Fibroblast of pulmonary artery (primary cell): ENCODE measurements around the gene SLC25A26.
"Not testable (repeated sequence)": the region's sequence is repeated elsewhere in the genome, so short reads cannot be mapped to it uniquely, and the experiment has no call there.

Experiments
- DNase-seq: peaks from one replicate; pipeline ENCODE4 v3.0.0-alpha.2; 2010; ENCODE audit warnings: low read depth
- H3K4me3 ChIP-seq: replicated peaks from 2 replicates; pipeline ENCODE4 v1.5.1; 2011; ENCODE audit warnings: low read depth, mild to moderate bottlenecking, control low read depth, low read length, moderate library complexity
- CTCF ChIP-seq: IDR thresholded peaks from 2 replicates; pipeline ENCODE4 v1.5.1; 2011; ENCODE audit warnings: mild to moderate bottlenecking, control low read depth, low read length, inconsistent platforms; ENCODE audit errors: missing control alignments

SLC25A26 gene

GRCh38 chr3:66418475-66418931 is 197.7 kb downstream of the SLC25A26 start:
- no peak for TF ChIP-seq CTCF
- no peak for DNase-seq
- H3K4me3 ChIP-seq = no peak overlapping the region

GRCh38 chr3:66419036-66419435 is 198.2 kb downstream of the SLC25A26 start:
- no peak overlapping the region for H3K4me3 ChIP-seq
- no peak for DNase-seq
- TF ChIP-seq CTCF = no peak

DNA sequence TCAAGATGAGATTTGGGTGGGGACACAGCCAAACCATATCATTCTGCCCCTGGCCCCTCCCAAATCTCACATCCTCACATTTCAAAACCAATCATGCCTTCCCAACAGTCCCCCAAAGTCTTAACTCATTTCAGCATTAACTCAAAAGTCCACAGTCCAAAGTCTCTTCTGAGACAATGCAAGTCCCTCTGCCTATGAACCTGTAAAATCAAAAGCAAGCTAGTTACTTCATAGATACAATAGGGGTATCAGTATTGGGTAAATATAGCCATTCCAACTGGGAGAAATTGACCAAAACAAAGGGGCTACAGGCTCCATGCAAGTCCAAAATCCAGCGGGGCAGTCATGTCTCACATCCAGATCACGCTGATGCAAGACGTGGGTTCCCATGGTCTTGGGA is 200.3 kb downstream of the SLC25A26 start:
- H3K4me3 ChIP-seq, DNase-seq: not testable (repeated sequence)

DNA sequence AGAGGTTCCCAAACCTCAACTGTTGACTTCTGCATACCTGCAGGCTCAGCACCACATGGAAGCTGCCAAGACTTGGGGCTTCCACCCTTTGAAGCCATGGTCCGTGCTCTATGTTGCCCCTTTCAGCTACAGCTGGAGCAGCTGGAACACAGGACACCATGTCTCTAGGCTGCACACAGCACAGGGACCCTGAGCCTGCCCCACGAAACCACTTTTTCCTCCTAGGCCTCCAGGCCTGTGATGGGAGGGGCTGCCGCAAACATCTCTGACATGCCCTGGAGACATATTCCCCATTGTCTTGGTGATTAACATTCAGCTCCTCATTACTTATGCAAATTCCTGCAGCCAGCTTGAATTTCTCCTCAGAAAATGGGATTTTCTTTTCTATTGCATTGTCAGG is 201.1 kb downstream of the SLC25A26 start:
- not testable (repeated sequence) for H3K4me3 ChIP-seq, DNase-seq

DNA sequence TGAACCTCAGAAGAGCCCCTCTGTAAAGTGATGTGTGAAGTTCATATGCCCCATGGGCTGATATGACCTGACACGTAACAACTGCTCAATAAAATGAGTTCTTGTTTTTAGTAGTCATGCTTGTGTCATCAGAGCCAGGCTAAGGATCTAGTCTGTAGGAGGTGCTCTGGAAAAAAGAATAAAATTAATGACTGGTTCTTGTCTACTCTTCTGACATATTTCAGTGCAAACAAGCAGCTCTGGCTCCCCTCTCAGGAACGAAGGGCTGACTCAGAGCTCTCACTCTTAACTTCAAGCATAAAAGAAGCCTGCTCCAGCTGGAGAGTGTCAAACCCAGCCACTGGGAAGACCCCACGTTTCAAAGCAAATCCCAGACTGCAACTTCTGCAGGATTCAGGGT is 203.0 kb downstream of the SLC25A26 start:
- peak; percentile 79 for DNase-seq
- TF ChIP-seq CTCF = peak; percentile 13
- H3K4me3 ChIP-seq = no peak overlapping the region

GRCh38 chr3:66425032-66425431 is 204.2 kb downstream of the SLC25A26 start:
- no peak for TF ChIP-seq CTCF
- DNase-seq = no peak
- no peak overlapping the region for H3K4me3 ChIP-seq

- no peak for DNase-seq
- no peak for TF ChIP-seq CTCF
- H3K4me3 ChIP-seq = no peak overlapping the region
These were observed 204.8 kb downstream of the SLC25A26 start for GRCh38 chr3:66425576-66426114.

GRCh38 chr3:66426135-66426534 is 205.3 kb downstream of the SLC25A26 start:
- DNase-seq = no peak
- H3K4me3 ChIP-seq = no peak overlapping the region

More at GRCh38 chr3:66426135-66426534, 205.3 kb downstream of the SLC25A26 start:
- no peak for TF ChIP-seq CTCF
